Choroid plexus epithelial cell (primary cell): ENCODE measurements around the gene MPST.

Source experiments
- DNase-seq: peaks from one replicate; pipeline ENCODE4 v3.0.0-alpha.2; 2010; ENCODE audit warnings: low read depth
- H3K4me3 ChIP-seq: 2 replicates; pipeline ENCODE4 v1.5.1; 2011; ENCODE audit warnings: low read depth, mild to moderate bottlenecking, control low read depth, low read length, moderate library complexity
- TF ChIP-seq, protein P1 (sequence below): conservative IDR thresholded peaks from 2 replicates; pipeline ENCODE4 v1.5.1; 2011; ENCODE audit warnings: low read depth, mild to moderate bottlenecking, control low read depth, inconsistent platforms, low read length, moderate library complexity

The MPST gene

DNA sequence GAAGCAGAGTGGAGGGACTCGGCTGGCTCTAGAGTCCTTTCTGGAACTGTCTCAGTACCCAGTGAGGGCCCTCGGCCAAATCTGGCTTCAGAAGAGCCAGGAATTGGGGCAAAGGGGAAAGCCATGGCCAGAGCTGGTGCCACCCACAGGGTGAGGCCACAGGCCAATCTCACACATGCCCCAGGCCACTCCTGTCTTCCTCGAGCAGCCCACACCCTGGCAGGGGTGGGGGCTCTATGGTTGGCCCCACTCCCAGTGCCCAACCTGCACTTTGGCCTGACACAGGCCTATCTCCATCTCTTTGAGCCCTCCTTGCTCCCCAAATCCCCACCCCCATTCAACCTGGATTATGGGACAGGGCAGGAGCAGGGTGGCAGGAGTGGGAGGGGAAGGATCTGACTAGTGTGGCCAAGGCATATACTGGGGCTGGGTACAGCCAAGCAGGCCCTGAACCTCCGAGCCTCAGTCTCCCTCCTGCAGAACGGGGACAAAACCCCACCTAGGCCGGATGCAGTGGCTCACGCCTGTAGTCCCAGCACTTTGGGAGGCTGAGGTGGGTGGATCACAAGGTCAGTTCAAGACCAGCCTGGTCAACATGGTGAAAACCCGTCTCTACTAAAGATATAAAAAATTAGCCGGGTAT, 7.2 kb upstream of the MPST start:
- no peak for DNase-seq
- H3K4me3 ChIP-seq = no peak overlapping the region
- TF ChIP-seq, protein P1, sequence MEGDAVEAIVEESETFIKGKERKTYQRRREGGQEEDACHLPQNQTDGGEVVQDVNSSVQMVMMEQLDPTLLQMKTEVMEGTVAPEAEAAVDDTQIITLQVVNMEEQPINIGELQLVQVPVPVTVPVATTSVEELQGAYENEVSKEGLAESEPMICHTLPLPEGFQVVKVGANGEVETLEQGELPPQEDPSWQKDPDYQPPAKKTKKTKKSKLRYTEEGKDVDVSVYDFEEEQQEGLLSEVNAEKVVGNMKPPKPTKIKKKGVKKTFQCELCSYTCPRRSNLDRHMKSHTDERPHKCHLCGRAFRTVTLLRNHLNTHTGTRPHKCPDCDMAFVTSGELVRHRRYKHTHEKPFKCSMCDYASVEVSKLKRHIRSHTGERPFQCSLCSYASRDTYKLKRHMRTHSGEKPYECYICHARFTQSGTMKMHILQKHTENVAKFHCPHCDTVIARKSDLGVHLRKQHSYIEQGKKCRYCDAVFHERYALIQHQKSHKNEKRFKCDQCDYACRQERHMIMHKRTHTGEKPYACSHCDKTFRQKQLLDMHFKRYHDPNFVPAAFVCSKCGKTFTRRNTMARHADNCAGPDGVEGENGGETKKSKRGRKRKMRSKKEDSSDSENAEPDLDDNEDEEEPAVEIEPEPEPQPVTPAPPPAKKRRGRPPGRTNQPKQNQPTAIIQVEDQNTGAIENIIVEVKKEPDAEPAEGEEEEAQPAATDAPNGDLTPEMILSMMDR = no peak

DNA sequence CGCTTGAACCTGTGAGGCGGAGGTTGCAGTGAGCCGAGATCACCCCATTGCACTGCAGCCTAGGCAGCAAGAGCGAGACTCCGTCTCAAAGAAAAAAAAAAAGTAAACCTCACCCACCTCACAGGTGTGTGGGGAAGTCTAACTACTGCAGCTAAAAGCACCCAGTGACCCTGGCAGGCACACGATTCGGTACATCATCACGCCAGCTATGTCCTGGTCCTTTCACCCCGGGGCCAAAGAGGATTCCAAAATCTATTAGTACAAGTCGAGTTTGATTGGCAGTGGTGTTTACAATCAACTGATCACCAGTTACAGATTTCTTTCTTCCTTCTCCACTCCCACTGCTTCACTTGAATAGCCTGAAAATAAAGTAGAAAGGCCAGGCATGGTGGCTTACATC, 6.6 kb upstream of the MPST start:
- TF ChIP-seq, protein P1 = no peak
- no peak overlapping the region for H3K4me3 ChIP-seq
- DNase-seq = no peak

DNA sequence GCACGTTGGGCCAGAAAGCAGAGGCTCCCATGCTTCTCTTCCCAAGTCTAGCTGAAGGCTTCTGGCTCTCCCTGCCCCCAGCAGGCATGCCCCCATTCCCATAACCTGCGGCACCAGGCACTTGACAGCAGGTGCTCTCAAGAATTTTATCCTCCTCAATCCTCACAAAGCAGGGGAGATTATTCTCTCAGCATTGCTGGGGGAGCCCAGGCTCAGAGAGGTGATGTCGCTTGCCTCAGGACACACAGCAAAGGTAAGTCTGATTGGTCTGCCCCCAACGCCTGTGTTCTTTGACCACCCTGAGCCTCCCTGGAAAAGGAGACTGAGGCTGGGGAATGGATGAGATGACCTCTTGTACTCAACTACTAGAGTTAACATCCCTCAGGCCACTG, 5.1 kb upstream of the MPST start:
- no peak overlapping the region for H3K4me3 ChIP-seq
- TF ChIP-seq, protein P1 = no peak
- no peak for DNase-seq

DNA sequence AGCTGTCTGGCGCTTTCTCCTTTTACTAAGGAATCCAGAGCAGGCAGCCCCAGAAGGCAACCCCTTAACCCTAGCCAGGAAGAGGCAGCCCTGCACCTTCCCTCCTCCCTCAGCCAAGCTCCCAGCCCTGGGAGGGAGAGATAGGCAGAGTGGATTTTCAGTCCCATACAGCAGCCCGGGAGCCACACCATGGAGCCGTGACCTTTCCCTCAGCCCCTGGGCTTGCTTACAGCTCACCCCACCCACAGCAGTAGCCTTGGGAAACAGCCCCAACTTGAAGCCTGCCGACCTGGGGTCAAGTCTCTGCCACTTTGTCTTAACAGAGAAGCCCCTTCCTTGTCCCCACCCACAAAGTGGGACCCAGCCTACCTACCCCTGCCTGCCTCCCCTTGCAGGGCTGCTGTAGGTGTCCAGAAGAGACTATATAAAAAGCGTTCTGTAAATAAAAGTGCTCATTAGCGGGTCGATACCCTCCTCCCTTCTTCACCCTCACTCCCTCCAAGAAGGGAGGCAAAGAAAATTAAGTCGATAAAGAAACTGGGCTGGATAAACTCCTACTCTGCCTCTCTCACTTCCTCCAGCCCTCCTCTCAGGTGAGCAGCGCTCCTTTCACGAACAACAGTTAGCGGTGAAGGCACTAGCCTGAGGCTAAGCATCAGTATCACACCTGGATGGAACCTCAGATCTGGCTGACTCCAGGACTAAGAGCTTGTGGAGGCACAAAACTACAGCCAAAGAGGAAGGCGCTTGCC, 4.5 kb upstream of the MPST start:
- TF ChIP-seq, protein P1 = no peak
- DNase-seq = no peak
- no peak overlapping the region for H3K4me3 ChIP-seq

DNA sequence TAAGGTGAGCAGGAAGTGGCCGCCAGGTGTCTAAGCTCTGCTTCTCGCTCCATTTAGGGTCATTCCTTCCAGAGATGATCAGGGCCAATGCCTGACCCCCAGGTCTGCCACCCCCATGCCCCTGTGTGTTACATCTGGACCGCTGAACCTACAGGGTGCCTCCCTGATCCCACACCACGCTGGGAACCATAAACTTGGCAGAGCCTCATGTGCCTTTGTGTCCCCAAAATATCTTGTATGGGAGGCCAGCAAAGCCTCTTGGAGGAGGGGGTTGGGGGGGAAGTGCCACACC, 4.0 kb upstream of the MPST start:
- no peak overlapping the region for H3K4me3 ChIP-seq
- TF ChIP-seq, protein P1 = no peak
- no peak for DNase-seq

DNA sequence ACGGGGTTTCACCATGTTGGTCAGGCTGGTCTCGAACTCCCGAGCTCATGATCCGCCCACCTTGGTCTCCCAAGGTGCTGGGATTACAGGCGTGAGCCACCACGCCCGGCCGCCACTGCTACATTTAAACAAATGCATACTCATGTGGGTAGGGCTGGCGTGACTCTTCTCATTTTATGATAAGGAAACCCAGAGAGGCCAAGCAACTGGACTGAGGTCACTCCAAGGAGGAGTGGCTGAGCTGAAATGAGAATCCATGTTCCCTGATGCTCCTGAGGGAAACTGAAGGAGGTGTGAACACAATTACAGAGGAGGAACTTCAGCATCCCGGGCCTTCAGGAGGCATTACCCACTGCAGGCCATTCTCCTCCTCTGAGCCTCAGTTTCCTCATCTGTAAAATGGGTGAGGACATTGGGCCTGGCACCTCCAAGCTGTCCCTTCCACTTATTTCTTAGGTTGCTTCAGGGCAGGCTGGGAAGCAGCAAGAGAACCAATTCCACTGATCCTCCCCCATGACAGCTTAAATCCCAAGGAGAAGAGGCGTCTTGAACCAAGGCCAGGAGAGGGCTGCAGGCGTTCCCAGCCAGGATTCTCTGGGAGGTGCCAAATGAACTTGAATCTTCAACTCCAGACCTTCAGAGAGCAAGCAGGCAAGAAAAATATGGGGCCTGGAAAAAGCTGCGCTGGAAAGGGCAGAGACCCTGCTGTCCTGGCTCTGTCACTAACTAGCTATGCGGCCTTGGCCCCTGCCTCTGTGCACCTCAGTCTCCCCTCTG, 3.2 kb upstream of the MPST start:
- no peak overlapping the region for H3K4me3 ChIP-seq
- DNase-seq = no peak
- TF ChIP-seq, protein P1 = no peak
